ENCODE measurements around the gene RAD21L1. TPM values are rescaled to one million over a fixed set of nuclear protein-coding genes. Genes with fewer than 3 reads are reported as not detected.
A peak's percentile ranks its signal among the peaks of the same experiment; 100 is the strongest.

The RAD21L1 gene
- total RNA-seq, 1 donor from 2014 or later: not detected

- Histone ChIP-seq H3K4me1 (no peaks in the 10 kb centered on the region), H3K9me3 (no peaks in the 10 kb centered on the region), H3K27ac (no peak overlapping the region), H3K27me3 (no peaks in the 10 kb centered on the region), H3K4me3 (no peak overlapping the region), H3K36me3 (no peaks in the 10 kb centered on the region)
- intact Hi-C loops (cut with DNase I): no loop called here
- no peak for DNase-seq (ENCODE audit: extremely low spot score in 2 of 2)
- TF ChIP-seq POLR2A (IDR thresholded peaks at IDR 0.05): no peak
- TF ChIP-seq, protein P1, sequence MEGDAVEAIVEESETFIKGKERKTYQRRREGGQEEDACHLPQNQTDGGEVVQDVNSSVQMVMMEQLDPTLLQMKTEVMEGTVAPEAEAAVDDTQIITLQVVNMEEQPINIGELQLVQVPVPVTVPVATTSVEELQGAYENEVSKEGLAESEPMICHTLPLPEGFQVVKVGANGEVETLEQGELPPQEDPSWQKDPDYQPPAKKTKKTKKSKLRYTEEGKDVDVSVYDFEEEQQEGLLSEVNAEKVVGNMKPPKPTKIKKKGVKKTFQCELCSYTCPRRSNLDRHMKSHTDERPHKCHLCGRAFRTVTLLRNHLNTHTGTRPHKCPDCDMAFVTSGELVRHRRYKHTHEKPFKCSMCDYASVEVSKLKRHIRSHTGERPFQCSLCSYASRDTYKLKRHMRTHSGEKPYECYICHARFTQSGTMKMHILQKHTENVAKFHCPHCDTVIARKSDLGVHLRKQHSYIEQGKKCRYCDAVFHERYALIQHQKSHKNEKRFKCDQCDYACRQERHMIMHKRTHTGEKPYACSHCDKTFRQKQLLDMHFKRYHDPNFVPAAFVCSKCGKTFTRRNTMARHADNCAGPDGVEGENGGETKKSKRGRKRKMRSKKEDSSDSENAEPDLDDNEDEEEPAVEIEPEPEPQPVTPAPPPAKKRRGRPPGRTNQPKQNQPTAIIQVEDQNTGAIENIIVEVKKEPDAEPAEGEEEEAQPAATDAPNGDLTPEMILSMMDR (IDR thresholded peaks at IDR 0.05): no peak
- no peak for TF ChIP-seq POLR2AphosphoS5 (IDR thresholded peaks at IDR 0.05; ENCODE audit: insufficient read depth in 1 of 2, low read depth in 1 of 2)
These were observed 28.4 kb downstream of the RAD21L1 start for GRCh38 chr20:1254254-1254653.

DNA sequence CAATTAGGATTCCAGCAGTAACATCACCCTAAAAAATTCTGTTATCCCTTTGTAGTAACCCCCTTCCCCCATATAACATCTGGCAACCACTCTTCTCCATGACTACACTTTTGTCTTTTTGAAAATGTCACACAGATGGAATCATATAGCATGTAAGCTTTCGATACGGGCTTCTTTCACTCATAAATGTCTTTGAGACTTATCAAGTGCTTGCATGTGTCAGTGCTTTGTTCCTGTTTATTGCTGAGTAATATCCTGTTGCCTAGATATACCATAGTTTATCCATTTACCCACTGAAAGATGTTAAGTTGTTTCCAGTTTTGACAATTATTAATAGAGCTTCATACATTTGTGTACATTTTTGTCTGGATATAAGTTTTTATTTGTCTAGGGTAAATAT is 29.8 kb downstream of the RAD21L1 start:
- Histone ChIP-seq H3K27ac (no peak overlapping the region), H3K36me3 (no peaks in the 10 kb centered on the region), H3K9me3 (no peaks in the 10 kb centered on the region), H3K4me1 (no peaks in the 10 kb centered on the region), H3K4me3 (no peak overlapping the region), H3K27me3 (no peaks in the 10 kb centered on the region)
- TF ChIP-seq POLR2AphosphoS5 (IDR thresholded peaks at IDR 0.05; ENCODE audit: insufficient read depth in 1 of 2, low read depth in 1 of 2) (no peak), POLR2A (IDR thresholded peaks at IDR 0.05) (no peak)
- TF ChIP-seq, protein P1 (IDR thresholded peaks at IDR 0.05): no peak
- DNase-seq (ENCODE audit: extremely low spot score in 2 of 2): no peak
- intact Hi-C loops (cut with DNase I): no loop called here

DNA sequence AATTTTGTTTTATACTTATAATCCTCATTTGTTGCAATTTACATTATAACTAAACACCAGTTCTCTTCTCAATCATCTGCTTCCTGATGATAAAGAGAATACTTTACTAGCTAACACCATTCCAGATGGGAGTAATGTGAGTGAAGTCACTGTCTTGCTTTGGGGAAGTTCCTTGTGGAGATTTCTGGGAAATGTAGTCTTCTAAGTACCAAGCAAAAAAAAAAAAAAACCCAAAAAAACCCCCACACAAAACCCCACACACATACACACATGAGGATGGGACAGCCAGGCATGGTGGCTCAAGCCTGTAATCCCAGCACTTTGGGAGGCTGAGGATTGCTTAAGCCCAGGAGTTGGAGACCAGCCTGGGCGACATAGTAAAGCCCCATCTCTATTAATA is 38.0 kb downstream of the RAD21L1 start:
- no peak for DNase-seq (ENCODE audit: extremely low spot score in 2 of 2)
- H3K27ac ChIP-seq: no peak overlapping the region
- no peak overlapping the region for H3K4me3 ChIP-seq
- intact Hi-C loops (cut with DNase I): no loop called here
- H3K27me3 ChIP-seq: no peaks in the 10 kb centered on the region
- H3K4me1 ChIP-seq: peaks cover 19% of the 10 kb centered on the region
- no peaks in the 10 kb centered on the region for H3K9me3 ChIP-seq
- TF ChIP-seq, protein P1 (IDR thresholded peaks at IDR 0.05): no peak
- no peaks in the 10 kb centered on the region for H3K36me3 ChIP-seq

- H3K4me3 ChIP-seq: no peak overlapping the region
- no peak overlapping the region for H3K27ac ChIP-seq
- no peaks in the 10 kb centered on the region for H3K9me3 ChIP-seq
- H3K27me3 ChIP-seq: no peaks in the 10 kb centered on the region
- TF ChIP-seq POLR2A (IDR thresholded peaks at IDR 0.05) (no peak), POLR2AphosphoS5 (IDR thresholded peaks at IDR 0.05; ENCODE audit: insufficient read depth in 1 of 2, low read depth in 1 of 2) (no peak)
- TF ChIP-seq, protein P1 (IDR thresholded peaks at IDR 0.05): no peak
- intact Hi-C loops (cut with DNase I): no loop called here
- no peak for DNase-seq (ENCODE audit: extremely low spot score in 2 of 2)
- H3K4me1 ChIP-seq: peaks cover 19% of the 10 kb centered on the region
- H3K36me3 ChIP-seq: no peaks in the 10 kb centered on the region
These were observed 38.9 kb downstream of the RAD21L1 start for GRCh38 chr20:1264727-1265126.

DNA sequence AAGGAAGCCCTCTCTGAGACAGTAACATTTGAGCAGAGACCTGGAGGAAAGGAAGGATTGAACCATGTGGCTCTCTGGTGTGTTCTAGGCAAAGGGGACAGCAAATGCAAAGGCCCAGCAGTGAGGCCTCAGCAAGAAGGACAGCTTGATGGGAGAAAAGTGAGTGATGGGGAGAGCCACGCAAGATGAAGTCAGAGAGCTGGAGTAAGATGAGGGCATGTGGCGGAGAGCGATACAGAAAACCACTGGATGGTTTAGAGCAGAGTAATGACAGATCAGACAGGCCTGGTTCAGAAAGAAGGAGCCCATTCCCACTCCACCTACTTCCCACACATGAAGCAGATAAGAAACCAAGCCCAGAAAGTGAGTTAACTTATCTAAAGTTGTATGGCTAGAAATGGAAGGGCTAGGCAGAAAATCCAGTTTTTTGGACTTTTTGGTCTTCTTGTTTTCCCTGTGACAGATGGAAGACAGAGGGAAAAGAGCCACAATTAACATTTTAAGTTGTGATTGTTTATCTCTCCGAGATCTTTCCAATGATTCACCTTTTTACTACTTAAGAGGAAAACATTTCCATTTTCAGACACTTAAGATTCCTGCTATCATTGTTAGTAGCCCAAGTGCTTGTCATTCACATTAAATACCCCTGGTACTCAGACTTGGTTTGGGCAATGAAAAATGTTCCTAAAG is 39.5 kb downstream of the RAD21L1 start:
- H3K9me3 ChIP-seq: no peaks in the 10 kb centered on the region
- peak overlapping the region; percentile 68 for H3K27ac ChIP-seq
- DNase-seq (ENCODE audit: extremely low spot score in 2 of 2): no peak
- intact Hi-C loops (cut with DNase I): no loop called here
- H3K27me3 ChIP-seq: no peaks in the 10 kb centered on the region
- no peaks in the 10 kb centered on the region for H3K36me3 ChIP-seq
- TF ChIP-seq, protein P1 (IDR thresholded peaks at IDR 0.05): no peak
- TF ChIP-seq POLR2AphosphoS5 (IDR thresholded peaks at IDR 0.05; ENCODE audit: insufficient read depth in 1 of 2, low read depth in 1 of 2) (no peak), POLR2A (IDR thresholded peaks at IDR 0.05) (no peak)
- peak overlapping the region; percentile 80 to 93 for H3K4me3 ChIP-seq
- H3K4me1 ChIP-seq: peaks cover 19% of the 10 kb centered on the region
